Measurements from ENCODE around the gene PTTG1IP. TPM values are rescaled to one million over a fixed set of nuclear protein-coding genes. Genes with fewer than 3 reads are reported as not detected.

Gene PTTG1IP
- total and polyA plus RNA-seq, 2 of the 13 experiments (the other 11 are each of a cell fraction or from before 2014, with no cell fraction given), result 161 to 700 TPM

DNA sequence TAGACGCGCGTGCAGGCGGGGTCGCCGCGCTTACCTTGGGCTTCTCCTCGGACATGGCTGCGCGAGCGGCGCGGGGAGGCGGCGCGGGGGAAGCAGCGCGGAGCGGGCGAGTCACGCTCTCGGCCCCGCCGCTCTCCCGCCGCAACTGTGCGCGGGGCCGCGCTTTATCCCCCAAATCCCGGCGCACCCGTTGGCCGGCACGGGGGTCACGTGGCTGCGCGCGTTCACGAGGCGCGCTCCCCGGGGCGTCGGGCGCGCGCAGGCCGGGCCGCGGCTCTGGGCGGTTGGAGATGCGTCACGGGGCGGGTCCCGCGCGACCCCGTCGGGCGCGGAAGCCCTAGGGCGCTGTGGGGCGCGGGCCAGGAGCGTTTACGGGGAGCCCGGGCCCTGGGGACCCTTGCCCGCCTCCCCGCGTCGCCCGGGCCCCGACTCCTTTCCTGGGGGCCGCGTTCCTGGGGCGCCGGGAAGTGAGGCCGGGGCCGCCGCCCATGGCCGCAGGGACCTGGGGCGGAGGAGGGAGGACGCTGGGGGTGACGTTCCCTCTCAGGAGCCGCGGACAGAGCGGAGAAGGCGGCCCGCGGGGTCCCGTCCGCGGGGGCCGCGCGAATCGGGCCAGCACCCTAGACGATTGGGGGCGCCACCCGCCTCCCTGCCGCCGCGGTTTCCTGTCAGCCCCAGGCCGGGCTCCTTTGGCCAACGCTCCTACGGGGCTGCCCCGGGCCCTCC, 55.4 kb downstream of the PTTG1IP start, which contains the start of gene SUMO3 (continued):
- TF ChIP-seq ZNF10 (CRISPR knock-in tag; IDR thresholded peaks at IDR 0.05; ENCODE audit: borderline replicate concordance, low read depth) (no peak), ZSCAN9 (CRISPR knock-in tag; IDR thresholded peaks at IDR 0.05; ENCODE audit: borderline replicate concordance) (no peak), KDM2A (CRISPR knock-in tag; IDR thresholded peaks at IDR 0.05; ENCODE audit: borderline replicate concordance, low read depth) (no peak), ZNF274 (CRISPR knock-in tag; IDR thresholded peaks at IDR 0.05) (no peak), ZBTB20 (CRISPR knock-in tag; IDR thresholded peaks at IDR 0.05; ENCODE audit: borderline replicate concordance, low read depth) (no peak), ZNF160 (CRISPR knock-in tag; IDR thresholded peaks at IDR 0.05) (no peak), MYC (CRISPR knock-in tag; IDR thresholded peaks at IDR 0.05; ENCODE audit: borderline replicate concordance) (0 out of 2 replicates have a peak, but pooled peaks have one; percentile 22), ZNF768 (CRISPR knock-in tag; IDR thresholded peaks at IDR 0.05) (no peak), SIN3A (IDR thresholded peaks at IDR 0.05; ENCODE audit: borderline replicate concordance, low read depth, low read length) (no peak; the same call in 1 of the 2 replicates), RORA (CRISPR knock-in tag; IDR thresholded peaks at IDR 0.05) (no peak), SP140L (CRISPR knock-in tag; IDR thresholded peaks at IDR 0.05; ENCODE audit: borderline replicate concordance) (no peak), SOX13 (IDR thresholded peaks at IDR 0.05) (no peak), SOX13 (CRISPR knock-in tag; conservative IDR thresholded peaks at IDR 0.05 in 1 of 2, IDR thresholded peaks at IDR 0.05 in 1 of 2) (no peak)
- TF ChIP-seq, protein P1, sequence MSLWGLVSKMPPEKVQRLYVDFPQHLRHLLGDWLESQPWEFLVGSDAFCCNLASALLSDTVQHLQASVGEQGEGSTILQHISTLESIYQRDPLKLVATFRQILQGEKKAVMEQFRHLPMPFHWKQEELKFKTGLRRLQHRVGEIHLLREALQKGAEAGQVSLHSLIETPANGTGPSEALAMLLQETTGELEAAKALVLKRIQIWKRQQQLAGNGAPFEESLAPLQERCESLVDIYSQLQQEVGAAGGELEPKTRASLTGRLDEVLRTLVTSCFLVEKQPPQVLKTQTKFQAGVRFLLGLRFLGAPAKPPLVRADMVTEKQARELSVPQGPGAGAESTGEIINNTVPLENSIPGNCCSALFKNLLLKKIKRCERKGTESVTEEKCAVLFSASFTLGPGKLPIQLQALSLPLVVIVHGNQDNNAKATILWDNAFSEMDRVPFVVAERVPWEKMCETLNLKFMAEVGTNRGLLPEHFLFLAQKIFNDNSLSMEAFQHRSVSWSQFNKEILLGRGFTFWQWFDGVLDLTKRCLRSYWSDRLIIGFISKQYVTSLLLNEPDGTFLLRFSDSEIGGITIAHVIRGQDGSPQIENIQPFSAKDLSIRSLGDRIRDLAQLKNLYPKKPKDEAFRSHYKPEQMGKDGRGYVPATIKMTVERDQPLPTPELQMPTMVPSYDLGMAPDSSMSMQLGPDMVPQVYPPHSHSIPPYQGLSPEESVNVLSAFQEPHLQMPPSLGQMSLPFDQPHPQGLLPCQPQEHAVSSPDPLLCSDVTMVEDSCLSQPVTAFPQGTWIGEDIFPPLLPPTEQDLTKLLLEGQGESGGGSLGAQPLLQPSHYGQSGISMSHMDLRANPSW (CRISPR knock-in tag; IDR thresholded peaks at IDR 0.05; ENCODE audit: borderline replicate concordance), result no peak
- TF ChIP-seq, protein P2, sequence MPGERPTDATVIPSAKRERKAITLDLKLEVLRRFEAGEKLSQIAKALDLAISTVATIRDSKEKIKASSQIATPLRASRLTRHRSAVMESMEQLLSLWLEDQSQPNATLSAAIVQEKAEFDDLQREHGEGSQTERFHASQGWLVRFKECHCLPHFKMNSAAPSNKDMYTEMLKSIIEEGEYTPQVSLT (CRISPR knock-in tag; IDR thresholded peaks at IDR 0.05; ENCODE audit: borderline replicate concordance, low read depth), result no peak
- TF ChIP-seq, protein P3, sequence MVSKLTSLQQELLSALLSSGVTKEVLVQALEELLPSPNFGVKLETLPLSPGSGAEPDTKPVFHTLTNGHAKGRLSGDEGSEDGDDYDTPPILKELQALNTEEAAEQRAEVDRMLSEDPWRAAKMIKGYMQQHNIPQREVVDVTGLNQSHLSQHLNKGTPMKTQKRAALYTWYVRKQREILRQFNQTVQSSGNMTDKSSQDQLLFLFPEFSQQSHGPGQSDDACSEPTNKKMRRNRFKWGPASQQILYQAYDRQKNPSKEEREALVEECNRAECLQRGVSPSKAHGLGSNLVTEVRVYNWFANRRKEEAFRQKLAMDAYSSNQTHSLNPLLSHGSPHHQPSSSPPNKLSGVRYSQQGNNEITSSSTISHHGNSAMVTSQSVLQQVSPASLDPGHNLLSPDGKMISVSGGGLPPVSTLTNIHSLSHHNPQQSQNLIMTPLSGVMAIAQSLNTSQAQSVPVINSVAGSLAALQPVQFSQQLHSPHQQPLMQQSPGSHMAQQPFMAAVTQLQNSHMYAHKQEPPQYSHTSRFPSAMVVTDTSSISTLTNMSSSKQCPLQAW (CRISPR knock-in tag; IDR thresholded peaks at IDR 0.05), result no peak
- TF ChIP-seq, protein P4, sequence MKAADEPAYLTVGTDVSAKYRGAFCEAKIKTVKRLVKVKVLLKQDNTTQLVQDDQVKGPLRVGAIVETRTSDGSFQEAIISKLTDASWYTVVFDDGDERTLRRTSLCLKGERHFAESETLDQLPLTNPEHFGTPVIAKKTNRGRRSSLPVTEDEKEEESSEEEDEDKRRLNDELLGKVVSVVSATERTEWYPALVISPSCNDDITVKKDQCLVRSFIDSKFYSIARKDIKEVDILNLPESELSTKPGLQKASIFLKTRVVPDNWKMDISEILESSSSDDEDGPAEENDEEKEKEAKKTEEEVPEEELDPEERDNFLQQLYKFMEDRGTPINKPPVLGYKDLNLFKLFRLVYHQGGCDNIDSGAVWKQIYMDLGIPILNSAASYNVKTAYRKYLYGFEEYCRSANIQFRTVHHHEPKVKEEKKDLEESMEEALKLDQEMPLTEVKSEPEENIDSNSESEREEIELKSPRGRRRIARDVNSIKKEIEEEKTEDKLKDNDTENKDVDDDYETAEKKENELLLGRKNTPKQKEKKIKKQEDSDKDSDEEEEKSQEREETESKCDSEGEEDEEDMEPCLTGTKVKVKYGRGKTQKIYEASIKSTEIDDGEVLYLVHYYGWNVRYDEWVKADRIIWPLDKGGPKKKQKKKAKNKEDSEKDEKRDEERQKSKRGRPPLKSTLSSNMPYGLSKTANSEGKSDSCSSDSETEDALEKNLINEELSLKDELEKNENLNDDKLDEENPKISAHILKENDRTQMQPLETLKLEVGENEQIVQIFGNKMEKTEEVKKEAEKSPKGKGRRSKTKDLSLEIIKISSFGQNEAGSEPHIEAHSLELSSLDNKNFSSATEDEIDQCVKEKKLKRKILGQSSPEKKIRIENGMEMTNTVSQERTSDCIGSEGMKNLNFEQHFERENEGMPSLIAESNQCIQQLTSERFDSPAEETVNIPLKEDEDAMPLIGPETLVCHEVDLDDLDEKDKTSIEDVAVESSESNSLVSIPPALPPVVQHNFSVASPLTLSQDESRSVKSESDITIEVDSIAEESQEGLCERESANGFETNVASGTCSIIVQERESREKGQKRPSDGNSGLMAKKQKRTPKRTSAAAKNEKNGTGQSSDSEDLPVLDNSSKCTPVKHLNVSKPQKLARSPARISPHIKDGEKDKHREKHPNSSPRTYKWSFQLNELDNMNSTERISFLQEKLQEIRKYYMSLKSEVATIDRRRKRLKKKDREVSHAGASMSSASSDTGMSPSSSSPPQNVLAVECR (CRISPR knock-in tag; IDR thresholded peaks at IDR 0.05; ENCODE audit: borderline replicate concordance), result peak; percentile 43; the same call in 1 of the 2 replicates
- TF ChIP-seq, protein P5, sequence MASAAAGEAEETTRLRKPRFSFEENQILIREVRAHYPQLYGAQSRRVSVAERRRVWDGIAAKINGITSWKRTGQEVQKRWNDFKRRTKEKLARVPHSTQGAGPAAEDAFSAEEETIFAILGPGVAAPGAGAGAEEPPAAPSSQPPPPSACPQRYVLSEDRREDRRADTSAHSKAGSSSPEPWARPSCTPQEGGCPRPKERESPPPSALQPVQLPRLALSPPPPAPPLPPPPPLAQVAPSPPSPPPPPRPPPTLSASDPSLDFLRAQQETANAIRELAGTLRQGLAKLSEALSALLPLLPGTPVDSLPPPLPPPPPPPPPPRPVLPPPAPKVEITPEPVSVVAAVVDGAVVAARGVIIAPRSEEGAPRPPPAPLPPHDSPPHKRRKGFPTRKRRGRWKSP (CRISPR knock-in tag; IDR thresholded peaks at IDR 0.05), result no peak

Data from HepG2 (cell line).